NK-92 (cell line): ENCODE measurements around the gene KCNQ1.

ENCODE experiments used
- DNase-seq: peaks from one replicate; lab custom pipeline; 2025; ENCODE audit not compliant: unreplicated experiment; lab: John Stamatoyannopoulos, UW

The KCNQ1 gene

GRCh38 chr11:2443406-2443805, 1.4 kb upstream of the KCNQ1 start:
- DNase-seq = no peak

GRCh38 chr11:2443881-2444820, 657 bp upstream of the KCNQ1 start, which contains the start of gene TRPM5:
TSS of gene TRPM5 (minus strand) at chr11:2444514. CDS start at chr11:2423036, 21,478 bp downstream.
- DNase-seq = no peak

DNA sequence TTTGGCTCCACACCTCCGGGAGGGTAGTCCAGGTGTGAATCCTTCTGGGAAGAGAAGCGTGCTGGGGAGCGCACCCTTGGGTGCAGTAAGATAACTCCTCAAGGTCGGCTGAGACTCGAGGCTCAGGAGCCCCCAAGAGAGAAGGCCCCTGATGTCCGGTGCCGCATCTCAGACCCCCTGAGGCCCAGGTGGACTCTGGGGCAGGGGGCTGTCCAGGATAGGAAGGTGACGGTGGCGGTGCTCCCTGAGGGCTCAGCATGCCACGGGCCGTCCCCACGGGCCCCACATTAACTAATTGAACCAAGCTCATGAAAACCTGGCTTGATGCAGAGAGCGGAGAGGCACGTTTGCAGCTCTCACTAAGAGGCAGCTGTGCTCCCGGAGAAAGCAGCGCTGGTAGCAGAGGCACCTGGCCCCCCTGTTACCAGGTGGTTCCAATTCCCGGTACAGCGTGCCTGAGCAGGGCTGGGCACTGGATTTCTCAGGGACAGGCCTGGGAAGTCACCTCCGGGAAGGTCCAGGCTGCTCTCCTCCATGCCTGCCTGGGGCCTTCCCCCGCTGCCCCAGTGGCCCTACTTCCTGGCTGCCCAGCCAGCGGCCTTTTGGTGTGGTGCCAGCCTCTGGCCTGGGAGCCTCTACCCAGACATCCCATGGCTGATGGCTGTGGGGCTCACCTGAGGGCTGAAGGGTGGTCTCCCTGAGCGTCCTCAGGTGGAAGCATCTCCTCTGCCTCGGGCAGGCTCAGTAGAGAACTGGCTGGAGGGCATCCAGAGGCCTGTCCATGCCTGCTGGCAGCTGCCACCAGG, 1.1 kb downstream of the KCNQ1 start:
- no peak for DNase-seq

- DNase-seq = no peak
Measured at GRCh38 chr11:2446590-2447252, 1.9 kb downstream of the KCNQ1 start.

DNA sequence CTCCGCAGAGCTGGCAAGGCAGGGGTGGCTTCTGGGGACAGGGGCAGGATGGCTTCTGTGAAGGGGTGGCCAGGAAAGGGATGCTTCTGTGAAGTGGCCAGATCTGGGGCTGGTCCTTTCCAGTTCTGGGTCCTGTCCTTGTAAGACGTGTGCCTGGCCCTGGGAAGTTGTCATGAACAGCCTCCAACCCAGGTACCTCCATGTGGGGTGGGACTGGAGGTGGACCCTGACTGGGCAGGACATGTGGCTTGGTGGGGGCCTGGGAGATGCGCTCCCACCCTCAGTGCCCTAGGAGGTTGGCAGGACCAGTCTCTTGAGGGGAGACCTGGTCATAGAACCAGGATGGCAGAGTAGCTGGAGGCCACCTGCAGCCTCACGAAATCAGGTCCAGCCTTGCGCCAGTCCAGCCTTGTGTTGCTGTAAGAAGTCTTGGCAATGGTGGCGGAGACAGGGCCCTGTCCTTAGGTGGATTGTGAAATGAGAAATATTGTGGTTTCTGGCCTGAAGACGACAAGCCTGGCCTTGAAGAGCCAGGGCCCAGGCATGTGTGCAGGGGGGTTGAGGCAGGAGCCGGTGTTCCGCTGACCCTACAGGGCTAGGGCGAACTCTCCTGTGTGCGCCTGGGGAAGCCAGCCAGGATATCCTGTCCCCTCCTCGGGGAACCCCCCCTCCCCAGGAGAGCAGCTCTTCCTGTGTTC, 2.6 kb downstream of the KCNQ1 start:
- no peak for DNase-seq

DNA sequence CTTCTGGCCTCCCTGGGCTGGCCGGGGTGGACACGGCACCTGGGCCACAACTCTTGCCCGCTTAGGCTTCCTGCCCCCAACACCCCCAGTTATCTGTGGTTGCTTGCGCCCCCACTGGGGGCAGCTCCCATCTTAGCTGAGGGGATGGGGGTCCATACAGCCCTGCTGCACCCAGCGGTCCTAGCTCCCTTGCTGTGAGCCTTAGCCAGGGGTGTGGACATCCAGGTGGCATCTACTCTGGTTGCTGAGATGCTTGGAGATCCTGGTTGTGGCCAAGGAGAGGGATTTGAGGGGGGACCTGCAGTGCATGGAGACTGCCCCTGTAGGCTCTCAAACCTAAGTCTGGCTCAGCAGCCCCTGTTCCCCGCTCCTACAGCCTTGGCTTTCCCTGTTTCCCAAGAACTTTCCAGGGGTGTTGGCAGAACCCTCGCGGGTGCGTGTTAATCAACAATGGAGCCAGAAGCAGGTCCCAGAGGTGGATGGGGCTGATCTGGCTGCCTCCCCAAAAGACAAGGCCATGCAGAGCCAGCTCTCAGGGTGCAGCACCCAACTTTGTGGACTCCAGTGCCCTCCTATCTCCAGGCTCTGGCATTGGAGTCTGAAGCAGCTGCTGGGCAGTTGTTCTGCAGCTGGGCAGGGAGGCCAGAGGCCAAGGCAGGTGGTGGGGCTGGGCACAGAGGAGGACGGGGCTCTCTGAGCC, 3.3 kb downstream of the KCNQ1 start:
- no peak for DNase-seq

DNA sequence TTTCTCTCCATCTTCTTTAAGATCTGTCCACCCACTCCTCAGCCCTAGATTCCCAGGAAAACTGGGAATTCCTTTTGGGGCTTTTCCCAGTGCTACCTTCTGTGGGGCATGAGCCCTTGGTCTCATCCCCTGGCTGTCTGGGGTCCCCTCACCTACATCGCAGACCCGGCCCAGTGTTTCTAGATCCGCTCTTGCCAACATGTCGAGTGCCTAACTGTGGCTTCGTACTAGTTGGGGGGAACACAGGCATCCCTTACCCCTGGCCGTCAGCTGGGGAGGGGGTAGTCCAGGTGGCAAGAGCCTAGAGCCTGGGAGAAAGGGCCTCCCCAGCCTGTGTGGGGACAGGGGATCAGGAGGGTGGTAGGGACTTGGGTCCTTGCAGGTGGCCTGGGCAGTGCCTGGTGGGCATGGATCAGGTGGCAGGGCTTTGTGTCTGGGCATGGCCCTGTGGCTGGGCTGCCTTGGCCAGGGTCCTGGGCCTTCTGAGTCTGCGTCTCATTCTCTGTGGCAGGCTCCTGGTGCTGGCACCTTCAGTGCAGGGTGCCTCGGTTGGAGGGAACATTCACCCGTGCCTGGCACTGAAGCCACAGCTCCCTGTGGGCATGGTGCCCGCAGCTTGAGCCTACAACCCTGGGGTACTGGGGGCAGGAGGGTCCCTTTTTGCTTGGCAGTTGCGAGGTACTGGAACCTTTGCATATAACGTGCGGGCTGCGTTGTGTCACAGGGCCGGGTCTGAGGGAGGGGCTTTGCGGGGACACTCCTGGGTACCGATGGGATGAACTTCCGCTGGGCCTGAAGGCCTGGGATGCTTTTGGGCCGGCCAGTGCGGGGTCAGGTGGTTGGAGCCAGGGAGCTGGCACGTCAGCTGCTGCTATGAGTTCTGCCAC, 4.1 kb downstream of the KCNQ1 start:
- DNase-seq = no peak

DNA sequence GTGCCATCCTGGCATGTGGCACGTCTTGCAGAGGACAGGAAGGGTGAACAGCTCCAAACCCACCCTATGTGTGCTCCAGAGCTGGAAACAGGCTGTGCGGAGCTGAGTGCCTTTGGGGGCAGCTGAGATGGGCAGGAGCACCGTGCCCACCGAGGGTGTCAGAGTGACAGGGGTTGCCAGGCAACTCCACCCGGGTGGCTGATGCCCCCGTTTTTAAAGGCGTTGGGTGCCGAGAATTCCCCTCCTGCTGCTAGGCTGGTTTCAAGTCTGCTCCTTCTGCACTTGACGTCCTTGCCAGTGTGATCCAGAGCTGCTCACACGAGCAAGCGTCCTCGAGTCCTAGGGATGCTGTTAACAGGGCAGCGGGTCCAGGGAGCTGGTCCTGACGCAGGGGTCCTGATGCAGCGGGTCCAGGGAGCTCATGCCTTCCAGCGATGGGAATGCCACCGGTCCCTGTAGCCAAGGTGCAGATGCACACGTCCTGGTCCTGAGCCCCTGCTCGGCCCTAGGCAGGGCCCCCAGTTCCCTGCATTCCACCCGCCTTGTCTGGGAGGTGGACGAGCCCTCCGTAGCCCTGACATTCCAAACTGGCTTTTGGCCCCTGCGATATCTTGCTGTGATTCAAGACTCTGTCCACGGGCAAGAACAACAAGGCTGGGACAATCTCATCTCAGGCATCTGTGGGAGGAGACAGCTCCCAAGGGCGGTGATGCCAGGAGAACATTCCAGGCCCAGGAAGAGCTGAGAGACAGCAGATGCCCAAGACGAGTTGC, 4.9 kb downstream of the KCNQ1 start:
- DNase-seq = no peak

DNA sequence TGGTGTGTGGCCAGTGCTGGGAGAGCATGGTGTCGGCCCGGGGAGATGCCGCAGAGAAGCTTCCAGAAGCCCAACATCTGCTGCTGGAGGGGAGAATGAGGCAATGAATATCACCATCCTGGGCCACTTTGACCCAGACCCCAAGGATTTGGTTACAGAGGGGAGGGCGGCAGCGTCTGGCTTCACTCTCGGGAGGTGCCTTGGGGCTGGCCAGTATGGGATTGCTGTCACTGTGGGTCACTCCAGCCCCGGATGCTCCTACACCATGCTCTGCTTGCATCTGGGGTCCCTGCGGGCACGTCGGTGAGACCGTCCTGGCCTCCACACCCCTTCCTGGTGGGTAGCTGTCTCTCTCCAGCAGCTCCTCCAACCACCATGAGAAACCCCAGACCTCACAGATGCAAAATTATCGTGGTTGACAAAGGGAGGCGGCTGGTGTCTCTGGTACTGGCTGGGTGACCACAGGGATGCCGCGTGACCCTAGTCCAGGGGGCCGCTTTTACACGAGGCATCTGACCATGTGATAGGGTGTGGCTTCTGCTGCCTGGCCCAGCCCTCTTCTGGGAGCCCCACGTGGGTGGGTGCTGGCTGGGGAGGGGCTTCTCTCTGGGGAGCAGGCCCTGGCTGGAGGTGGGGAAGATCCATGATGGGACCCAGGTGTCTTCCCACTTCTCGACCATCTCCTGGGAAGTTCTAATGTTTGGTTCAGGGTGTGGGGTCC, 5.7 kb downstream of the KCNQ1 start:
- DNase-seq = no peak

DNA sequence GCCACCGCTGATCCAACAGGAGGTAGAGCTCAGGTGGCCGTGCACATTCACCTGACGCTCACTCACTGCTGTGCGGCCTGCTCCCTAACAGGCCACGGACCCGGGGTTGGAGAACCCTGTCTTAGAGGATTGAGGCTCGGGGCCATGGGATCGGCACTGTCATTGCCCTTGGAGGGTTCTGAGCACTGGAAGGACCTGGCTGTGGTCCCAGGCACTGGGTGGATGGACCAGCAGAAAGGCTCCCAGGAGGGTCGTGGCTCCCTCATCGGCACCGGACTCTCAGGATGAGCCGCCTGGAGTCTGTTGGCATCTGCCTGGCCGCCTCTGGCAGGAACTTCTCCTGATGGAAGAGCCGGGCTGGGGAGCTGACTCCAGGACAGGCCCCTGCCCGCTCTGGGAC, 6.5 kb downstream of the KCNQ1 start:
- no peak for DNase-seq

- no peak for DNase-seq
Measured at GRCh38 chr11:2451916-2452315, 7.1 kb downstream of the KCNQ1 start.

DNA sequence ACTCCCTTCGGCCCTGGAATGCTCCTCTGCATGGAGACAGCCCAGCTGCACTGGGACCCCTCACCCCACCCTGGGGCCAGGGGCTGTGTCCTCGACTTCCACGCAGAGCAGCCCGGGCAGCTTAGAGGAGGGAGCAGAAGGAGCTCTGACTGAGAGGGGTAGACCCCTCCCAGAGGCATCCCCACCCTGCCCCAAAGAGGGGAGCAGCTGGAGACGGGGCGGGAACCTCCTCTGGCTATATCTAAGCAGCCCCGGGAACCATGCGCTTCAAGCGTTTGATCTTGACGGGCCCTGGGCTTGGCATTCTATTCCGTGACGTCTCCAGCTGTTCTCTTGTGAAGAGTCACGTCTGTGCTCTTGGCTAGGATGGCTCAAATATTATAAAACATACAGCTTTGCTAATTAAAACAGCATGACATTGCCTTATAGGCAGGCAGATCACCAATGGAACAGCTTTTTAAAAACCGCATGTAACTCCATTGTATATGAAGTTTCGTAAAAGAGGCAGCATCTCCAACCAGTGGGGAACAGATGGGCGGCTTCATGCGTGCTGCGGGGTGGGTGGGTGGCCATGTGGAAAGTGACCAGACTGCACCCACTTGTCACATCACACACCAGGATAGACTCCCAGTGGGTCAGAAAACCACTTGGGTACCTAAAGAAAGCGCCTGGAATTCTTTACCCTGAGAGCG, 7.7 kb downstream of the KCNQ1 start:
- no peak for DNase-seq

DNA sequence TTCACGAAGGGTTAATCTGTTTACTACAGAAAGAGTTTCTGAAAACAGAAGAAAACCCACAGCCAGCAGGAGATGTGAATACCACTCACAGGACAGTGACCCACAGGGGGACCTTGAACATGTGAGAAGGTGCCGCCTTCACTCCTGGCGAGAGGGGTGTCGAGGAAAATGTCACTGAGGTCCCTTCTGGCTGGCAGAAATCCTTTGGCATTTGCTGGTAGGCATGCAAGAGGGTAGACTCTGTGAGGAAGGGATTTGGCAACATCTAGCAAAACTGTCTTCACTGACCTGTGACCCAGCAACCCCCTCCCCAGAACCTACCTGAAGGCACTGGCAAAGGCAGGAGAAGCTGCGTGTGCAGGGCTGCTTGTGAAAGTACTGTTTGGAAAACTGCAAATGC, 8.6 kb downstream of the KCNQ1 start:
- no peak for DNase-seq

- DNase-seq = no peak
Measured at GRCh38 chr11:2458321-2458720, 13.5 kb downstream of the KCNQ1 start.

- DNase-seq = no peak
Measured at GRCh38 chr11:2459016-2459725, 14.4 kb downstream of the KCNQ1 start.

GRCh38 chr11:2459796-2460531, 15.2 kb downstream of the KCNQ1 start:
- no peak for DNase-seq
